Astrocyte of the cerebellum (primary cell): ENCODE measurements around the gene CENPO.

ENCODE experiments used
- DNase-seq: peaks from one replicate; pipeline ENCODE4 v3.0.0-alpha.2; 2011; ENCODE audit warnings: low read depth
- H3K4me3 ChIP-seq: 2 replicates; pipeline ENCODE4 v1.5.1; 2011; ENCODE audit warnings: mild to moderate bottlenecking, low read depth, low read length, moderate library complexity
- CTCF ChIP-seq: IDR thresholded peaks from 2 replicates; pipeline ENCODE4 v1.5.1; 2012; ENCODE audit warnings: low read length, low read depth, moderate library complexity, mild to moderate bottlenecking; ENCODE audit errors: missing control alignments
- in situ Hi-C: cut with HindIII; loops from 2 replicates; pipeline ENCODE4 v1.10.0; 2017; ENCODE audit warnings: low sequenced_read_pairs

The CENPO gene

GRCh38 chr2:24845691-24846090 lies 52.5 kb downstream of the CENPO start:
- TF ChIP-seq CTCF: no peak
- H3K4me3 ChIP-seq: no peak overlapping the region
- in situ Hi-C loops: no loop called here
- no peak for DNase-seq

GRCh38 chr2:24850944-24851343 lies 57.7 kb downstream of the CENPO start:
- in situ Hi-C loops: no loop called here
- no peak for TF ChIP-seq CTCF
- H3K4me3 ChIP-seq: no peak overlapping the region
- no peak for DNase-seq

DNA sequence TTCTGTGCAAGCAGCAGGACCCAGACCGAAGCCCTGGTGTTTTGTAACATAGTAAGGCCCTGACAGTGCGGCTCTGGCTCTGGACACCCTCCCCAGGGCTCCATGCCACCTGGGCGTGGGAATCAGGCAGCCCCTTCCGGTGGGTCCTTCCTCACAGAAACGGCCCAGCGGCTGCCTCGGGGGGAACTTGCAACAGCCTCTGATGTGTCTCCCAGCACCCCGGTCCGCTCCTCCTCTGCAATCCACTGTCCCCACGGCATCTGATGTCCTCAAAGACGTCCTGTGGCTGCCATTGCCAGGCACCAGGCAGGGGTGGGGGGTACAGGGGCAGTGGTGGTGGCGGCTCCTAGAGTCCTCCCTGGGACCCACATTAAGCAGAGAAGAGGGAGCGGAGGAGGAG lies 58.8 kb downstream of the CENPO start:
- TF ChIP-seq CTCF: no peak
- no peak for DNase-seq
- in situ Hi-C loops: no loop called here
- no peak overlapping the region for H3K4me3 ChIP-seq

DNA sequence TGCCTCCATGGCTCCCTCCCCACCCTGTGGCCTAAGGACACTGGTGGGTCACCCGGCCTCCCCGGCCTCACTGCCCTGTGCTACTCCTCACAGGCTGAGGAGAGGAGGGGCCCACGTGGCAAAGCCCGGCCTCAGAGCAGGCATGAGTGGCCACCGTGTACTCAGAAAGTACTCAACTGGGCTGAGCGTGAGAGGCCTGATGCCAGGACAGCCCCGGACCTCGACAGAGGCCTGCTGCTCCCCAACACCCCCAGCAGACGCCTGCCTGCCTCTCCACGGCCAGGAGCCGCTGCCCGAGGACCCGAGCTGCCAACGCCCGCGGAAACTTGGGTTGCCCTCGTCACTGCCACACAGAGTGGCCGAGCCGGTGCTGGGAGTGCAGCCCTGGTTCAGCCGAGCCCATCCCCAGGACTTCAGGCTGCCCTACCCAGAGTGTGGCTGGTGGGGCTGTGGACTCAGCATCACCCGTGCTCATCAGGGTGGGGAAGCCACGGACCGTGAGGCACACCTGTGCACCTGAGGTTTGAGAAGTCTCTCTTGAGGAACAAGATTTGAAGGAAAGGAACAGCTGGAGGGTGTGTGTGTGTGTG lies 59.3 kb downstream of the CENPO start:
- TF ChIP-seq CTCF: no peak
- in situ Hi-C loops: no loop called here
- DNase-seq: no peak
- no peak overlapping the region for H3K4me3 ChIP-seq

GRCh38 chr2:24853046-24853445 lies 59.8 kb downstream of the CENPO start:
- no peak for DNase-seq
- in situ Hi-C loops: no loop called here
- TF ChIP-seq CTCF: no peak
- no peak overlapping the region for H3K4me3 ChIP-seq

GRCh38 chr2:24853996-24854395 lies 60.8 kb downstream of the CENPO start:
- in situ Hi-C loops: no loop called here
- no peak overlapping the region for H3K4me3 ChIP-seq
- DNase-seq: no peak
- TF ChIP-seq CTCF: no peak
